Spleen (tissue), 7 donors: ENCODE measurements around the gene TMEM132D.

Experiments
- CTCF ChIP-seq, 11 experiments: fragments of 200-600 bp in 7 of 11; fragments of 450-650 bp in 4 of 11; sonication (generic) in 4 of 11; IDR thresholded peaks in 8 of 11; conservative IDR thresholded peaks in 3 of 11; 1 replicate in 7 of 11; 2 replicates in 4 of 11; pipeline versions ENCODE4 v1.4.0 to v1.8.0; 2016 to 2021; ENCODE audit warnings: antibody characterized with exemption in 11 of 11, inconsistent platforms in 4 of 11, mild to moderate bottlenecking in 1 of 11
- POLR2A ChIP-seq, 3 donors: fragments of 450-650 bp; IDR thresholded peaks; one replicate each; pipeline ENCODE4 v1.5.1; 2017; ENCODE audit warnings: antibody characterized with exemption in 3 of 3, mild to moderate bottlenecking in 1 of 3
- donor health status: DM: no; HTN: no; CAD: no; lungs with moderate emphysema.
- donor health status: DM: no; HTN: no; CAD: no.
- donor health status: DM: no; HTN: no; CAD: no.

DNA sequence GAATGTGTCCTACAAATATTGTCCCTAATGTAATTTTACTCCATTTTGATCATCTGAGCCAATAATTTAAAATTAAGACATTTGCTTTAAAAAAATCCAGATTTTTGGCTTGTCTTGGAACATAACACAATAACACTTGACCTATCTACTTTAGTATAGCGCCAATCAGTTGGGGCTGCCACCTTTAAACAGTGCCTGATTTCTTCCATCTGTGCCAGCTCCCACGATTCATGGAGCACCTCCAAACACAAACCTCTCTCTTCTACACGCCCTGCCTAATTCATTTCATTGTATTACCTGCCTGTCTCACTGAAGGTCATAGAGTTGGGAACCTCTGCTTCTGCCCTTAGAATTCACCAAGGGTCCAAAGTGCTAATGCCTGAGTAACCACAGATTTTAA lies 352.4 kb downstream of the TMEM132D start:
- TF ChIP-seq CTCF (IDR thresholded peaks at IDR 0.05 in 8 of 11, conservative IDR thresholded peaks at IDR 0.05 in 3 of 11) (no peak), POLR2A (IDR thresholded peaks at IDR 0.05) (no peak)
